Measurements from ENCODE around the gene PPME1.

Gene PPME1

GRCh38 chr11:74208507-74208906 lies 37.4 kb downstream of the PPME1 start:
- Histone ChIP-seq H3K36me3 (ENCODE audit: control insufficient read depth, insufficient read depth, low read length) (peaks cover 31% of the 10 kb centered on the region), H3K4me3 (ENCODE audit: insufficient read depth, low read depth, low read length, poor library complexity, severe bottlenecking) (no peak overlapping the region), H3K9me3 (ENCODE audit: control insufficient read depth, low read length) (no peaks in the 10 kb centered on the region), H3K27ac (ENCODE audit: insufficient read depth, low read length, poor library complexity, severe bottlenecking) (no peak overlapping the region), H3K27me3 (replicated peaks; ENCODE audit: control insufficient read depth, insufficient read depth, low read length, poor library complexity, severe bottlenecking) (no peaks in the 10 kb centered on the region), H3K4me1 (ENCODE audit: control insufficient read depth, insufficient read depth, low read length, poor library complexity, severe bottlenecking) (no peaks in the 10 kb centered on the region)
- no peak for DNase-seq

- Histone ChIP-seq H3K27ac (ENCODE audit: insufficient read depth, low read length, poor library complexity, severe bottlenecking) (no peak overlapping the region), H3K9me3 (ENCODE audit: control insufficient read depth, low read length) (no peaks in the 10 kb centered on the region), H3K4me3 (ENCODE audit: insufficient read depth, low read depth, low read length, poor library complexity, severe bottlenecking) (no peak overlapping the region), H3K36me3 (ENCODE audit: control insufficient read depth, insufficient read depth, low read length) (peaks cover 22% of the 10 kb centered on the region), H3K27me3 (replicated peaks; ENCODE audit: control insufficient read depth, insufficient read depth, low read length, poor library complexity, severe bottlenecking) (no peaks in the 10 kb centered on the region), H3K4me1 (ENCODE audit: control insufficient read depth, insufficient read depth, low read length, poor library complexity, severe bottlenecking) (no peaks in the 10 kb centered on the region)
- DNase-seq = no peak
Observed at GRCh38 chr11:74212533-74212932, 41.4 kb downstream of the PPME1 start.

GRCh38 chr11:74220376-74220775 lies 49.3 kb downstream of the PPME1 start:
- Histone ChIP-seq H3K4me1 (ENCODE audit: control insufficient read depth, insufficient read depth, low read length, poor library complexity, severe bottlenecking) (no peaks in the 10 kb centered on the region), H3K9me3 (ENCODE audit: control insufficient read depth, low read length) (no peaks in the 10 kb centered on the region), H3K4me3 (ENCODE audit: insufficient read depth, low read depth, low read length, poor library complexity, severe bottlenecking) (no peak overlapping the region), H3K27ac (ENCODE audit: insufficient read depth, low read length, poor library complexity, severe bottlenecking) (no peak overlapping the region), H3K36me3 (ENCODE audit: control insufficient read depth, insufficient read depth, low read length) (no peaks in the 10 kb centered on the region), H3K27me3 (replicated peaks; ENCODE audit: control insufficient read depth, insufficient read depth, low read length, poor library complexity, severe bottlenecking) (no peaks in the 10 kb centered on the region)
- no peak for DNase-seq

- Histone ChIP-seq H3K4me1 (ENCODE audit: control insufficient read depth, insufficient read depth, low read length, poor library complexity, severe bottlenecking) (no peaks in the 10 kb centered on the region), H3K36me3 (ENCODE audit: control insufficient read depth, insufficient read depth, low read length) (no peaks in the 10 kb centered on the region)
- no peak for DNase-seq
Observed at GRCh38 chr11:74221816-74222215, 50.7 kb downstream of the PPME1 start.

GRCh38 chr11:74225565-74225964 lies 54.5 kb downstream of the PPME1 start:
- H3K4me3 ChIP-seq (ENCODE audit: insufficient read depth, low read depth, low read length, poor library complexity, severe bottlenecking) = no peak overlapping the region
- no peaks in the 10 kb centered on the region for H3K4me1 ChIP-seq (ENCODE audit: control insufficient read depth, insufficient read depth, low read length, poor library complexity, severe bottlenecking)
- H3K36me3 ChIP-seq (ENCODE audit: control insufficient read depth, insufficient read depth, low read length) = no peaks in the 10 kb centered on the region
- no peak overlapping the region for H3K27ac ChIP-seq (ENCODE audit: insufficient read depth, low read length, poor library complexity, severe bottlenecking)
- H3K9me3 ChIP-seq (ENCODE audit: control insufficient read depth, low read length) = no peaks in the 10 kb centered on the region
- DNase-seq = no peak
- H3K27me3 ChIP-seq (replicated peaks; ENCODE audit: control insufficient read depth, insufficient read depth, low read length, poor library complexity, severe bottlenecking) = no peaks in the 10 kb centered on the region

More at GRCh38 chr11:74221816-74222215, 50.7 kb downstream of the PPME1 start:
- Histone ChIP-seq H3K27ac (ENCODE audit: insufficient read depth, low read length, poor library complexity, severe bottlenecking) (no peak overlapping the region), H3K27me3 (replicated peaks; ENCODE audit: control insufficient read depth, insufficient read depth, low read length, poor library complexity, severe bottlenecking) (no peaks in the 10 kb centered on the region), H3K4me3 (ENCODE audit: insufficient read depth, low read depth, low read length, poor library complexity, severe bottlenecking) (no peak overlapping the region), H3K9me3 (ENCODE audit: control insufficient read depth, low read length) (no peaks in the 10 kb centered on the region)

GRCh38 chr11:74226907-74227306 lies 55.8 kb downstream of the PPME1 start:
- Histone ChIP-seq H3K27me3 (replicated peaks; ENCODE audit: control insufficient read depth, insufficient read depth, low read length, poor library complexity, severe bottlenecking) (no peaks in the 10 kb centered on the region), H3K9me3 (ENCODE audit: control insufficient read depth, low read length) (no peaks in the 10 kb centered on the region), H3K27ac (ENCODE audit: insufficient read depth, low read length, poor library complexity, severe bottlenecking) (no peak overlapping the region), H3K4me3 (ENCODE audit: insufficient read depth, low read depth, low read length, poor library complexity, severe bottlenecking) (no peak overlapping the region), H3K4me1 (ENCODE audit: control insufficient read depth, insufficient read depth, low read length, poor library complexity, severe bottlenecking) (peaks cover under 1% of the 10 kb centered on the region), H3K36me3 (ENCODE audit: control insufficient read depth, insufficient read depth, low read length) (no peaks in the 10 kb centered on the region)
- DNase-seq = no peak

GRCh38 chr11:74232311-74232950 lies 61.3 kb downstream of the PPME1 start:
- DNase-seq = peak in 1 of 3 donors; percentile 7
- H3K27me3 ChIP-seq (replicated peaks; ENCODE audit: control insufficient read depth, insufficient read depth, low read length, poor library complexity, severe bottlenecking) = no peaks in the 10 kb centered on the region
- peak overlapping the region; percentile 56 for H3K27ac ChIP-seq (ENCODE audit: insufficient read depth, low read length, poor library complexity, severe bottlenecking)
- no peaks in the 10 kb centered on the region for H3K9me3 ChIP-seq (ENCODE audit: control insufficient read depth, low read length)
- H3K4me1 ChIP-seq (ENCODE audit: control insufficient read depth, insufficient read depth, low read length, poor library complexity, severe bottlenecking) = peaks cover 8% of the 10 kb centered on the region
- H3K36me3 ChIP-seq (ENCODE audit: control insufficient read depth, insufficient read depth, low read length) = peaks cover 4% of the 10 kb centered on the region
- no peak overlapping the region for H3K4me3 ChIP-seq (ENCODE audit: insufficient read depth, low read depth, low read length, poor library complexity, severe bottlenecking)

- peaks cover 8% of the 10 kb centered on the region for H3K4me1 ChIP-seq (ENCODE audit: control insufficient read depth, insufficient read depth, low read length, poor library complexity, severe bottlenecking)
- no peak overlapping the region for H3K4me3 ChIP-seq (ENCODE audit: insufficient read depth, low read depth, low read length, poor library complexity, severe bottlenecking)
- no peak overlapping the region for H3K27ac ChIP-seq (ENCODE audit: insufficient read depth, low read length, poor library complexity, severe bottlenecking)
- peaks cover 4% of the 10 kb centered on the region for H3K36me3 ChIP-seq (ENCODE audit: control insufficient read depth, insufficient read depth, low read length)
- no peaks in the 10 kb centered on the region for H3K27me3 ChIP-seq (replicated peaks; ENCODE audit: control insufficient read depth, insufficient read depth, low read length, poor library complexity, severe bottlenecking)
- DNase-seq = no peak
- H3K9me3 ChIP-seq (ENCODE audit: control insufficient read depth, low read length) = no peaks in the 10 kb centered on the region
Observed at GRCh38 chr11:74233683-74234082, 62.6 kb downstream of the PPME1 start.

- H3K4me3 ChIP-seq (ENCODE audit: insufficient read depth, low read depth, low read length, poor library complexity, severe bottlenecking) = no peak overlapping the region
- H3K36me3 ChIP-seq (ENCODE audit: control insufficient read depth, insufficient read depth, low read length) = peaks cover 7% of the 10 kb centered on the region
- H3K27me3 ChIP-seq (replicated peaks; ENCODE audit: control insufficient read depth, insufficient read depth, low read length, poor library complexity, severe bottlenecking) = no peaks in the 10 kb centered on the region
- H3K9me3 ChIP-seq (ENCODE audit: control insufficient read depth, low read length) = no peaks in the 10 kb centered on the region
- no peak for DNase-seq
- H3K4me1 ChIP-seq (ENCODE audit: control insufficient read depth, insufficient read depth, low read length, poor library complexity, severe bottlenecking) = peaks cover 8% of the 10 kb centered on the region
- H3K27ac ChIP-seq (ENCODE audit: insufficient read depth, low read length, poor library complexity, severe bottlenecking) = no peak overlapping the region
Observed at GRCh38 chr11:74235121-74235520, 64.0 kb downstream of the PPME1 start.

GRCh38 chr11:74237541-74237940 lies 66.5 kb downstream of the PPME1 start:
- no peak for DNase-seq
- no peaks in the 10 kb centered on the region for H3K9me3 ChIP-seq (ENCODE audit: control insufficient read depth, low read length)
- H3K36me3 ChIP-seq (ENCODE audit: control insufficient read depth, insufficient read depth, low read length) = peaks cover 17% of the 10 kb centered on the region
- no peak overlapping the region for H3K4me3 ChIP-seq (ENCODE audit: insufficient read depth, low read depth, low read length, poor library complexity, severe bottlenecking)
- no peaks in the 10 kb centered on the region for H3K27me3 ChIP-seq (replicated peaks; ENCODE audit: control insufficient read depth, insufficient read depth, low read length, poor library complexity, severe bottlenecking)
- peaks cover under 1% of the 10 kb centered on the region for H3K4me1 ChIP-seq (ENCODE audit: control insufficient read depth, insufficient read depth, low read length, poor library complexity, severe bottlenecking)
- H3K27ac ChIP-seq (ENCODE audit: insufficient read depth, low read length, poor library complexity, severe bottlenecking) = no peak overlapping the region

Data from effector memory CD4-positive, alpha-beta T cell (primary cell).